HG02588 (cell line): ENCODE results near the gene KAT6B.
"Not testable (repeated sequence)": the region's sequence is repeated elsewhere in the genome, so short reads cannot be mapped to it uniquely, and the experiment has no call there.

Experiments
- ATAC-seq: cut with Tn5 transposase; IDR thresholded peaks from one replicate; pipeline ENCODE4 v1.9.1; 2021; ENCODE audit warnings: mild to moderate bottlenecking, moderate library complexity; ENCODE audit not compliant: unreplicated experiment

The KAT6B gene

GRCh38 chr10:74887614-74888284, 61.3 kb downstream of the KAT6B start:
- ATAC-seq, result no peak

GRCh38 chr10:74888962-74889661, 62.7 kb downstream of the KAT6B start:
- no peak for ATAC-seq

- no peak for ATAC-seq
These were observed 63.2 kb downstream of the KAT6B start for GRCh38 chr10:74889662-74889998.

- ATAC-seq, result no peak
These were observed 64.1 kb downstream of the KAT6B start for GRCh38 chr10:74890460-74890859.

GRCh38 chr10:74891053-74891452, 64.7 kb downstream of the KAT6B start:
- no peak for ATAC-seq

GRCh38 chr10:74892839-74893238, 66.4 kb downstream of the KAT6B start:
- ATAC-seq, result no peak

GRCh38 chr10:74893329-74893728, 66.9 kb downstream of the KAT6B start:
- ATAC-seq, result not testable (repeated sequence)

GRCh38 chr10:74896788-74897527, 70.6 kb downstream of the KAT6B start:
- no peak for ATAC-seq

GRCh38 chr10:74898201-74898976, 72.0 kb downstream of the KAT6B start:
- ATAC-seq, result peak; percentile 59

GRCh38 chr10:74900297-74900696, 73.9 kb downstream of the KAT6B start:
- peak; percentile 55 for ATAC-seq

- no peak for ATAC-seq
These were observed 74.9 kb downstream of the KAT6B start for GRCh38 chr10:74901301-74901700.

- no peak for ATAC-seq
These were observed 75.6 kb downstream of the KAT6B start for GRCh38 chr10:74901867-74902450.

- no peak for ATAC-seq
These were observed 77.1 kb downstream of the KAT6B start for GRCh38 chr10:74903491-74903890.

- ATAC-seq, result no peak
These were observed 80.3 kb downstream of the KAT6B start for GRCh38 chr10:74906611-74907198.

GRCh38 chr10:74909670-74910069, 83.3 kb downstream of the KAT6B start:
- no peak for ATAC-seq

GRCh38 chr10:74910241-74910975, 84.0 kb downstream of the KAT6B start:
- ATAC-seq, result no peak

- no peak for ATAC-seq
These were observed 84.6 kb downstream of the KAT6B start for GRCh38 chr10:74910976-74911350.

- ATAC-seq, result no peak
These were observed 85.8 kb downstream of the KAT6B start for GRCh38 chr10:74912182-74912581.

- no peak for ATAC-seq
These were observed 86.3 kb downstream of the KAT6B start for GRCh38 chr10:74912682-74913081.
